Erythroblast (primary cell): ENCODE measurements around the gene GRM7.

Experiments used
- GATA1 ChIP-seq: IDR thresholded peaks from 2 replicates; pipeline ENCODE4 v1.6.1; 2011; ENCODE audit warnings: low read depth, mild to moderate bottlenecking, control low read depth, low read length, moderate library complexity
- POLR2A ChIP-seq: IDR thresholded peaks from 2 replicates; pipeline ENCODE4 v1.6.1; 2011; ENCODE audit warnings: mild to moderate bottlenecking, low read length

GRCh38 chr3:7264196-7264526 is 403.2 kb downstream of the GRM7 start:
- no peak for TF ChIP-seq POLR2A
- no peak for TF ChIP-seq GATA1
